Activated T-cell treated with anti-CD3 and anti-CD28 coated beads for 1 hour (primary cell): ENCODE measurements around the gene ELK4.

Source experiments
- DNase-seq: peaks from one replicate; pipeline ENCODE4 v3.0.0-alpha.2; 2020; ENCODE audit warnings: low read depth

Gene ELK4

GRCh38 chr1:205580923-205581180 lies 51.0 kb downstream of the ELK4 start:
- DNase-seq = no peak

DNA sequence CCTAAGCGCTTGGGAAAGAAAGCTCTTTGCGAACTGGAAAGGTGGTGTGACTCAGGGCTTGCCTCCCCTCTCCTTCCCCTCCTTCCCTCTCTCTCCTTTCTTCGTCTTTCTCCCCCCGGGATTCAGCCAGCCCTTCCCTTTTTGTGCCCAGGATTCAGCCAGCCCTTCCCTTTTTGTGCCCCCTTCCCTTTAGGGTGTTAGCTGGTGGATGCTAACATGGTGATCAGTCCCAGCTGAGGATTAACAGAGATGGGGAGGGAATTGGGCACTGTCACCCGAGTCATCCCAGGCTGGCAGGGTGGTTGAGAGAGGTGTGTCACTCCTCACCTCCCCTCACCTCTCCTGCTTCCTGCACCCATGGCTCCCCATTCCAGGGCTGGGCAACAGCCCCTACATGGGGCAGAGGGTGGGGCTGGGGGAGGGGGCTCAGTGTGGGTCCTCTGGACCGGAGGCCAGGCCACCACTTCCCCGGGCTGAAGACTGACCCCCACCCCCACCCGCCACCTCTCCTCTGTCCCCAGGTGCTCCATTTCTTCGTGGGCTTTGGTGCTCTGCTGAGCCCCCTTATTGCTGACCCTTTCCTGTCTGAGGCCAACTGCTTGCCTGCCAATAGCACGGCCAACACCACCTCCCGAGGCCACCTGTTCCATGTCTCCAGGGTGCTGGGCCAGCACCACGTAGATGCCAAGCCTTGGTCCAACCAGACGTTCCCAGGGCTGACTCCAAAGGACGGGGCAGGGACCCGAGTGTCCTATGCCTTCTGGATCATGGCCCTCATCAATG lies 51.5 kb downstream of the ELK4 start:
- no peak for DNase-seq

GRCh38 chr1:205579711-205580110 lies 52.1 kb downstream of the ELK4 start:
- no peak for DNase-seq

GRCh38 chr1:205578780-205579571 lies 52.8 kb downstream of the ELK4 start:
- DNase-seq = no peak

GRCh38 chr1:205577874-205578658 lies 53.7 kb downstream of the ELK4 start:
- DNase-seq = no peak

- DNase-seq = no peak
These were observed 54.7 kb downstream of the ELK4 start for GRCh38 chr1:205576805-205577761.

GRCh38 chr1:205576011-205576410 lies 55.8 kb downstream of the ELK4 start:
- DNase-seq = no peak

DNA sequence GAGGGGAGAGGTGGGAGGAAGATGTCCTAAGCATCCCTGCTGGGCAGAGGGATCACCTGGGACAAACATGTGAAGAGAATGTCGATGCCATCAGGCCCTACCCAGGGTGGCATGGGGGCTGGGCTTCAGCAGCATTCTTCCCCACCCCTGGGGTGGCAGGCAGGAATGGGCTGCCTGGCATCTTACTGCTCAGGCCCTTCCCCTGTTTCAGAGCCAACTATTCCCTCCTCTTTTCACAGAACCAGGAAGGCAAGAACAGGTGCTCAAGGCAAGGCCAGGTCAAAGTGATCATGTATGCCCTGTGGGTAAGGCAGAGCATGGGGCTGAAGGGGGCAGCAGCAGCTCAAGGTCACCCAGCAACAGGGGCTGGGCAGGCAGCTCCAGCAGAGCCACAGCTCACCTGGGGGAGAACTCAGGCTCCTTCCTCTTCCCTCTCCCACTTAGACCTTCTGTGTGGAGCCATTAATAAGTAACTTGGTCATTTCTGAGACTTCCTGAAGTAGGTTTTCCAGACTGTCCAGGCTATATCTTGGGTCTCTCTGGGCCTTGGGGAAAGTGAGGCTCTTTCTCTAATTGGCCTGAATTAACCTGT lies 56.4 kb downstream of the ELK4 start:
- no peak for DNase-seq

DNA sequence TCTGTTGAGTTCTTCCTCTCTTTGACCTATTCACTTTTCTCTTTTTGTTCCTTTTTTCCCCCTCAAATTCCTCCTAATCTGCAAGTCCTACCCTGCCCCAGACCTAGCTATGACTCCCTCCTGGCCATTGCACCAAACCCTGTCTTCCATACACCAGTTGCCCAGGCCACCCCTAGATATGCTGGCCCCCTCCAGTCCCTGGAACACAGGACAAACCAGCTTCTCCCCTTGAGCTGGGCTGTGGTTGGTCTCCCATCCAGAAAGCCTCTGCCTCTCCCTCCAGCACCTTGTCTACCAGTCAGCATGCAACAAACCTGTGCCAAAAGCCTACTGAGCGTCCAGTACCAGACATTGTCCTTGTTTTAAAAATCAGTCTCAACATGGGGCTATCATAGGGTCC lies 59.4 kb downstream of the ELK4 start:
- DNase-seq = no peak

DNA sequence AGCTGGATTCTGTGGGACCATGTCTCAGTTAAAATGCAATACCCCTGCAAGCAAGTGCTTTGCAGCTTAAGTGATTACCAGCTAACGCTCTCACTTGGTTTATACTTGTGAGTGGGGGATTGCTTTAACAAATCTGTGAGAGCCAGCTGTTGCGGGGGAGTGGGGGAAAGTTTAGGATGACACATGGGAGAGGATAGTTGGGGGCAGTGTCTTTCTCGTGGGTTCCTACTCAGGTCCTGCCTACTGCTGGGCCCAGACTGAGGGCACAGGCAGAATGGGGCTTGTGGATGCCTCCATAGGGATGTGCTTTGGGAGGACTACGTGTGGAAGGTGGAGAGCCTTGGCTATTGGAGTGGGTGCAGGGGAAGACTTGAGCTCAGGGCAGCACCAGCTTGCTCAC lies 60.1 kb downstream of the ELK4 start:
- DNase-seq = no peak

DNA sequence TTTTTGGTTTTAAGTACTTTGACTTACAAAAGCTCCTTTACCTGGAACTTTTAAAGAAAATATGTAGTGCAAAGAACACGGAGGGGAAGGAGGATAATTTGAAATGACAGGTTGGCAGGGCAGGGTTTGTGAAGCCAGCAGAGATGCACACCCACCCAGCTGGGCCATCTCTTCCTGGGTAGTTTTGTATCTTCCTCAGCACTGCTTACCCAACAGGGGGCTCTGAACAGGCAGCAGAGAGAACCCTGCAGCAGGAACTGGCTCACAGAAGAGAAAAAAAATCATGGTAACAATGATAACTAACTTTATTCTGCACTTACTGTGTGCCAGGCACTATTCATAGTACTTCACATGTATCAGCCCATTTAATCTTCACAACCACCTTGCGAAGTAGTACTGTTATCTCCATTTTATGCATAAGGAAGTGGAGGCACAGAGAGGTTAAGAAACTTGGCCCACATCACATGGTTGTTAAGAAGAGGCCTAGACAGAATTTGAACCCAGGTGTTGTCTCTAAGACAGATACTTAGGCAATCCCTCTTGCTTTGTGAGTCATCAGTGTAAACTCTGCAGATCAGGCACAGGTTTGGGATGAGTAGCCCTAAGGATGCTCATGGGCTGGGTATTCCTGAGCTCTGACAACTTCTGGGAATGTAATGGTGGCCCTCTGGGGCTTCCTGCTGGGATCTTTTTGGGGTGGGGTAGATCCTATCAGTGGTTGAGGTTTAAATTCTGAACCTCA lies 60.8 kb downstream of the ELK4 start:
- no peak for DNase-seq

DNA sequence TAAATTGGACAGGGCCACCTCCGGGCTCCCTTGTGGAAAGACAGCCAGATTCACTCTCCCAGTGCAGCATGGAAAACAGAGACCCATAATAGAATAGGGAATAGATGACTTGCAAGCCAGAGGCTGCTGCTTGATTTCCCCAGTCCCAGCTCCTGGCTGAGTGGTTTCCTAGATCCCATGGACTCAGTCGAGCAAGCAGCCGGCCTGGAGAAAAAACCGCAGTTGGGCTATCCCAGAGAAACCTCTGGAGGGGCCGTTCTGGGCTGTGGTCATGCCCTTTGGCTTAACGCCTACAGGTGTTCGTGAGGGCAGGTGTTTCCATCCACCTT lies 61.7 kb downstream of the ELK4 start:
- no peak for DNase-seq

- DNase-seq = no peak
These were observed 62.2 kb downstream of the ELK4 start for GRCh38 chr1:205569411-205570172.

GRCh38 chr1:205568469-205569361 lies 63.1 kb downstream of the ELK4 start:
- no peak for DNase-seq

- no peak for DNase-seq
These were observed 63.7 kb downstream of the ELK4 start for GRCh38 chr1:205568135-205568468.

DNA sequence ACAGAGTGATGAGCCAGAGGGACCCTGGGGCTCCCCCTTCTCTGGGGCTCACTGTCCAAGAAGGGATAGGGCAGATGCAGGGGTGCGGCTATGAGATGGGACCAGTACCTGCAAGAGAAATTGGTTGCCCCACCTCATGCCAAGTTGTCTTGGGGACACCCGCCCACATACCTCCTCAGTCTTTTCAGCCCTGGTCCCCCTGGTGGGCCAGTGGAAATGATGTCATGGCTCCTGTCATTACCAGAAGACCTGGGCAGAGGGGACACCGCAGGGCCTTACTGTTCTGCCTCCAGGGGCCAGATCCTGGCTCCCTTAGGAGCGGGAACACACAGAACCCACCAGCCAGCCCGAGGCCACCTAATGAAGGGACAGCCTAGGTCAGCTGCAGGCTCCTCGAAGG lies 64.1 kb downstream of the ELK4 start:
- DNase-seq = no peak

DNA sequence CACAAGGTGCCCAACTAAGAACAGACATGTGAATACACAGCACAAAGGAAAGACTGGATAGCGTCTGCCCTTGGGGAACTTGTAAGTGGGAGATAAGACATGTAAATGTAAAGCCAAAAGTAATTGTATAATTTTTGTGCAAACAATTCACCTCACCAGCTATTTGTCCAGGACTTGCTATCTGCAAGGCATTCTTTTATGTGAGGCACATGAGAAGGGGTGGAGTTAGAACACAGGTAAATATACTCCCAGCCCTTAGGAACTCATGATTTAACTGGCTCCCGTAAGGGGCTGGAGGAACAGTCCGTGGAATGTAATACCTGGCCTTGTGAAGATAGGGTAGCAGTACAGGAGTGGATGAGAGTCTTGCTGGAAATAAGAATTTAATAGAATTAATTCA lies 66.0 kb downstream of the ELK4 start:
- DNase-seq = no peak

- no peak for DNase-seq
These were observed 67.8 kb downstream of the ELK4 start for GRCh38 chr1:205563927-205564441.
